IMR-90 (cell line): Measurements from ENCODE around the gene WNK3. TPM values are rescaled to one million over a fixed set of nuclear protein-coding genes. Genes with fewer than 3 reads are reported as not detected.

Experiments
- ATAC-seq: fragments of 200-7000 bp; cut with Tn5 transposase; 2 replicates; pipeline ENCODE4 v1.9.1; 2020; ENCODE audit warnings: low read depth, mild to moderate bottlenecking, moderate library complexity
- BruUV-seq: library from RNA; stranded (reverse); fragments of 400-500 nt; replicated peaks from 2 replicates; lab custom pipeline; 2021; lab: Mats Ljungman, UMichigan
- CTCF ChIA-PET: fragments of 300-600 bp; formaldehyde crosslinking; extraction: SDS; loops from one replicate; lab custom pipeline; 2021; ENCODE audit warnings: antibody characterized with exemption; lab: Yijun Ruan, JAX
- POLR2A ChIA-PET: fragments of 300-600 bp; sonication (Branson Sonifier 250); formaldehyde crosslinking; loops from one replicate; lab custom pipeline; 2022; ENCODE audit warnings: antibody characterized with exemption; ENCODE audit not compliant: unreplicated experiment; lab: Charles Lee
- DNase-seq: peaks from one replicate; pipeline ENCODE4 v3.0.0; 2013
- H2AFZ ChIP-seq: replicated peaks from 2 replicates; pipeline ENCODE3; 2013; ENCODE audit warnings: low read length, mild to moderate bottlenecking; ENCODE audit not compliant: poor library complexity
- H2AK5ac ChIP-seq: 2 replicates; pipeline ENCODE4 v1.6.1; 2013; ENCODE audit warnings: low read depth, low read length, inconsistent platforms
- H2AK9ac ChIP-seq: replicated peaks from 2 replicates; pipeline ENCODE3; 2013; ENCODE audit warnings: mild to moderate bottlenecking, low read depth, low read length, moderate library complexity; ENCODE audit not compliant: poor library complexity
- H2BK120ac ChIP-seq: 2 replicates; pipeline ENCODE4 v1.6.1; 2013; ENCODE audit warnings: low read depth, low read length, inconsistent platforms
- H2BK15ac ChIP-seq: 3 replicates; pipeline ENCODE4 v1.6.1; 2013; ENCODE audit warnings: low read depth, low read length, inconsistent platforms
- H2BK20ac ChIP-seq: 2 replicates; pipeline ENCODE4 v1.6.1; 2013; ENCODE audit warnings: low read depth, mild to moderate bottlenecking, inconsistent platforms, low read length, moderate library complexity
- H2BK5ac ChIP-seq: 2 replicates; pipeline ENCODE4 v1.6.1; 2013; ENCODE audit warnings: mild to moderate bottlenecking, low read depth, low read length, inconsistent platforms; ENCODE audit not compliant: poor library complexity, severe bottlenecking
- H3K14ac ChIP-seq: replicated peaks from 2 replicates; pipeline ENCODE4 v1.6.1; 2013; ENCODE audit warnings: low read depth, low read length, inconsistent platforms
- H3K18ac ChIP-seq: 2 replicates; pipeline ENCODE4 v1.6.1; 2013; ENCODE audit warnings: low read depth, low read length, control low read depth
- H3K23ac ChIP-seq: 2 replicates; pipeline ENCODE4 v1.6.1; 2013; ENCODE audit warnings: low read depth, low read length, inconsistent platforms
- H3K27ac ChIP-seq: 2 replicates; pipeline ENCODE4 v1.5.1; 2013; ENCODE audit warnings: mild to moderate bottlenecking, control low read depth, low read length; ENCODE audit not compliant: insufficient read depth
- H3K27me3 ChIP-seq: 2 replicates; pipeline ENCODE4 v1.6.1; 2013; ENCODE audit warnings: low read length; ENCODE audit not compliant: control insufficient read depth, insufficient read depth
- H3K36me3 ChIP-seq: 2 replicates; pipeline ENCODE4 v1.6.1; 2013; ENCODE audit warnings: low read length, mixed read lengths; ENCODE audit not compliant: control insufficient read depth, insufficient read depth
- H3K4ac ChIP-seq: 2 replicates; pipeline ENCODE4 v1.6.1; 2013; ENCODE audit warnings: low read depth, low read length, inconsistent platforms
- H3K4me1 ChIP-seq: 2 replicates; pipeline ENCODE4 v1.6.1; 2013; ENCODE audit warnings: low read length, mixed read lengths; ENCODE audit not compliant: control insufficient read depth, insufficient read depth
- H3K4me2 ChIP-seq: 2 replicates; pipeline ENCODE4 v1.6.1; 2013; ENCODE audit warnings: low read depth, mild to moderate bottlenecking, control low read depth, low read length, moderate library complexity
- H3K4me3 ChIP-seq: 2 replicates; pipeline ENCODE4 v1.5.1; 2013; ENCODE audit warnings: low read depth, mild to moderate bottlenecking, control low read depth, low read length, moderate library complexity; ENCODE audit not compliant: insufficient read depth
- H3K56ac ChIP-seq: 2 replicates; pipeline ENCODE4 v1.6.1; 2013; ENCODE audit warnings: low read length, inconsistent platforms; ENCODE audit not compliant: insufficient read depth; ENCODE audit errors: extremely low read depth
- H3K79me1 ChIP-seq, 2 experiments: 2 replicates each; pipeline ENCODE4 v1.6.1; 2013; ENCODE audit warnings: low read length in 2 of 2, inconsistent platforms in 1 of 2, low read depth in 1 of 2
- H3K9ac ChIP-seq: 2 replicates; pipeline ENCODE4 v1.6.1; 2013; ENCODE audit warnings: low read depth, low read length, control low read depth
- H3K9me1 ChIP-seq: 2 replicates; pipeline ENCODE4 v1.6.1; 2013; ENCODE audit warnings: low read length, inconsistent platforms; ENCODE audit not compliant: insufficient read depth
- H3K9me3 ChIP-seq: 2 replicates; pipeline ENCODE4 v1.6.1; 2013; ENCODE audit warnings: low read length; ENCODE audit not compliant: control insufficient read depth, insufficient read depth
- H4K20me1 ChIP-seq: 2 replicates; pipeline ENCODE4 v1.6.1; 2013; ENCODE audit warnings: low read length, inconsistent platforms; ENCODE audit not compliant: insufficient read depth
- H4K5ac ChIP-seq: 2 replicates; pipeline ENCODE4 v1.6.1; 2013; ENCODE audit warnings: mild to moderate bottlenecking, low read depth, low read length, control low read depth
- H4K8ac ChIP-seq, 2 experiments: 2 replicates each; pipeline ENCODE4 v1.6.1; 2013; ENCODE audit warnings: low read depth in 2 of 2, low read length in 2 of 2, control low read depth in 1 of 2, inconsistent platforms in 1 of 2
- H4K91ac ChIP-seq: 2 replicates; pipeline ENCODE4 v1.6.1; 2013; ENCODE audit warnings: low read depth, low read length, inconsistent platforms; ENCODE audit not compliant: insufficient read depth
- CHD1 ChIP-seq: IDR thresholded peaks from 2 replicates; pipeline ENCODE4 v1.6.1; 2012; ENCODE audit warnings: low read depth, low read length, improper control_type of control experiment
- CTCF ChIP-seq: conservative IDR thresholded peaks from 2 replicates; pipeline ENCODE4 v1.5.1; 2012; ENCODE audit warnings: mild to moderate bottlenecking, low read depth, low read length, improper control_type of control experiment
- ELK1 ChIP-seq: fragments of 150-350 bp; IDR thresholded peaks from 2 replicates; pipeline ENCODE4 v1.6.1; 2016; ENCODE audit warnings: low read depth, mild to moderate bottlenecking, low read length, moderate library complexity, borderline replicate concordance
- FOS ChIP-seq: fragments of 150-350 bp; IDR thresholded peaks from 2 replicates; pipeline ENCODE4 v1.6.1; 2016; ENCODE audit warnings: low read depth, low read length
- MAZ ChIP-seq: IDR thresholded peaks from 2 replicates; pipeline ENCODE4 v1.6.1; 2012; ENCODE audit warnings: low read depth, mild to moderate bottlenecking, low read length, improper control_type of control experiment, moderate library complexity, borderline replicate concordance
- NFE2L2 ChIP-seq: fragments of 150-350 bp; IDR thresholded peaks from 2 replicates; pipeline ENCODE4 v1.6.1; 2016; ENCODE audit warnings: low read depth, mild to moderate bottlenecking, low read length
- RCOR1 ChIP-seq: IDR thresholded peaks from 2 replicates; pipeline ENCODE4 v1.6.1; 2012; ENCODE audit warnings: mild to moderate bottlenecking, low read length, improper control_type of control experiment; ENCODE audit not compliant: insufficient replicate concordance
- SMC3 ChIP-seq: fragments of 150-350 bp; IDR thresholded peaks from 2 replicates; pipeline ENCODE4 v1.6.1; 2016; ENCODE audit warnings: low read depth, mild to moderate bottlenecking, antibody characterized with exemption, low read length, moderate library complexity
- USF2 ChIP-seq: fragments of 150-350 bp; IDR thresholded peaks from 2 replicates; pipeline ENCODE4 v1.6.1; 2017; ENCODE audit warnings: mild to moderate bottlenecking, antibody characterized with exemption, low read length, low read depth
- WGBS, 2 experiments: methylation state at CpG; one replicate each; pipeline versions ENCODE4 v1.1.5 to v1.1.7; 2013; ENCODE audit warnings: missing lambda C conversion rate in 2 of 2; ENCODE audit not compliant: insufficient read length in 1 of 2; ENCODE audit errors: extremely low coverage in 2 of 2; 5-methylcytosine and 5-hydroxymethylcytosine counted together
- dilution Hi-C: fragments of 300-500 bp; cut with HindIII; formaldehyde crosslinking; loops from one replicate; pipeline ENCODE4 v1.14.3; 2018; ENCODE audit warnings: low sequenced_read_pairs; ENCODE audit not compliant: unreplicated experiment
- in situ Hi-C: fragments of 300-500 bp; cut with MboI; formaldehyde crosslinking; loops from 3 replicates; pipeline ENCODE4 v1.14.3; 2019; ENCODE audit warnings: low sequenced_read_pairs, inconsistent platforms, mixed read lengths
- intact Hi-C: fragments of 100-400 bp; cut with micrococcal nuclease; formaldehyde crosslinking; loops from 2 replicates; pipeline ENCODE4 v1.10.0; 2022
- polyA plus RNA-seq, 3 experiments: library from polyadenylated mRNA; depleted of rRNA; stranded (reverse); fragments of >200 nt; gene quantifications; 2 replicates each; pipeline ENCODE4 v1.2.3, GENCODE V29; 2012; ENCODE audit warnings: low replicate concordance in 1 of 3
- total RNA-seq: library from RNA; depleted of rRNA; stranded (reverse); fragments of >200 nt; gene quantifications from 2 replicates; pipeline ENCODE4 v1.2.3, GENCODE V29; 2012

WNK3 gene
- total and polyA plus RNA-seq, 2 of the 4 experiments (the other 2 are of a cell fraction): 0.15 to 1.4 TPM

GRCh38 chrX:54325077-54325476, 32.8 kb downstream of the WNK3 start:
- Histone ChIP-seq H4K5ac (no peak overlapping the region), H3K18ac (no peak overlapping the region), H3K4me2 (no peak overlapping the region), H3K4ac (no peak overlapping the region), H3K14ac (no peak overlapping the region), H2AK9ac (no peak overlapping the region), H3K36me3 (no peaks in the 10 kb centered on the region), H2BK15ac (no peak overlapping the region), H2AFZ (no peak overlapping the region), H3K4me1 (no peaks in the 10 kb centered on the region), H4K8ac (no peak overlapping the region), H4K91ac (no peak overlapping the region), H3K9ac (no peak overlapping the region), H2AK5ac (no peak overlapping the region), H3K56ac (no peak overlapping the region), H3K23ac (no peak overlapping the region), H3K9me1 (no peaks in the 10 kb centered on the region), H3K79me1 (no peaks in the 10 kb centered on the region), H2BK5ac (no peak overlapping the region), H3K27me3 (no peaks in the 10 kb centered on the region), H3K4me3 (no peak overlapping the region), H2BK120ac (no peak overlapping the region), H2BK20ac (no peak overlapping the region), H4K20me1 (no peaks in the 10 kb centered on the region), H3K9me3 (no peaks in the 10 kb centered on the region), H3K27ac (no peak overlapping the region)
- ChIA-PET POLR2A (no interaction called here), CTCF (no interaction called here)
- no CpG with 5 or more reads among the region's 8 CpGs for whole genome bisulfite sequencing, 2 experiments
- in situ Hi-C loops: no loop called here
- dilution Hi-C loops: no loop called here
- TF ChIP-seq SMC3: no peak
- no peak for TF ChIP-seq FOS
- no peak for TF ChIP-seq CTCF
- no peak for TF ChIP-seq CHD1
- TF ChIP-seq USF2: no peak
- TF ChIP-seq ELK1: no peak
- no peak for TF ChIP-seq MAZ
- TF ChIP-seq NFE2L2: no peak
- no peak for TF ChIP-seq RCOR1
- BruUV-seq: no TSS peak
- DNase-seq (no peak), ATAC-seq (no peak)
- intact Hi-C loops: no loop called here
